HCT116 (cell line): ENCODE results near the gene CFD. TPM values are rescaled to one million over a fixed set of nuclear protein-coding genes. Genes with fewer than 3 reads are reported as not detected.

ENCODE experiments used
- ATAC-seq: fragments of 200-7000 bp; cut with Tn5 transposase; 2 replicates; pipeline ENCODE4 v1.9.1; 2020; ENCODE audit warnings: mild to moderate bottlenecking, moderate library complexity
- BruUV-seq: library from RNA; stranded (reverse); fragments of 400-500 nt; replicated peaks from 2 replicates; lab custom pipeline; 2021; lab: Mats Ljungman, UMichigan
- CTCF ChIA-PET: fragments of 300-600 bp; sonication (Branson Sonifier 250); formaldehyde crosslinking; loops from one replicate; lab custom pipeline; 2021; ENCODE audit warnings: antibody characterized with exemption; lab: Charles Lee
- POLR2A ChIA-PET: fragments of 300-600, 350-600 bp; sonication (Branson Sonifier 250); formaldehyde crosslinking; loops from one replicate; lab custom pipeline; 2021; ENCODE audit warnings: antibody characterized with exemption; lab: Charles Lee
- RAD21 ChIA-PET, 2 experiments: fragments of 300-600 bp; sonication (Branson Sonifier 250); formaldehyde crosslinking; loops; one replicate each; lab custom pipeline; 2023; ENCODE audit warnings: low total read pairs in 2 of 2; ENCODE audit not compliant: uncharacterized antibody in 2 of 2, unreplicated experiment in 2 of 2, low non-redundant PET in 1 of 2; lab: Charles Lee
- DNase-seq: peaks from one replicate; pipeline ENCODE4 v3.0.0-alpha.2; 2010; ENCODE audit warnings: low read depth, low spot score
- H2AFZ ChIP-seq: fragments of 200-600 bp; shearing (Covaris generic), sonication (generic); 2 replicates; pipeline ENCODE4 v1.6.1; 2017; ENCODE audit warnings: low read depth, mixed run types, mixed read lengths, antibody characterized with exemption, low read length; ENCODE audit not compliant: poor library complexity, severe bottlenecking
- H3K27ac ChIP-seq: 2 replicates; pipeline ENCODE4 v1.5.1; 2012; ENCODE audit warnings: low read depth, low read length
- H3K27me3 ChIP-seq: fragments of 200-600 bp; sonication (generic); 2 replicates; pipeline ENCODE4 v1.6.1; 2016; ENCODE audit warnings: mixed run types, low read length, mixed read lengths; ENCODE audit not compliant: insufficient read depth
- H3K36me3 ChIP-seq, 2 experiments: fragments of 200-500 bp in 1 of 2; fragments of 200-600 bp in 1 of 2; sonication (Bioruptor generic) in 1 of 2; sonication (generic) in 1 of 2; 2 replicates each; pipeline versions ENCODE4 v1.5.1 to v1.6.1; 2014 to 2016; ENCODE audit warnings: low read length in 2 of 2, inconsistent platforms in 1 of 2, mixed read lengths in 1 of 2, mixed run types in 1 of 2; ENCODE audit not compliant: insufficient read depth in 2 of 2, control insufficient read depth in 1 of 2
- H3K4me1 ChIP-seq, 2 experiments: fragments of 200-600 bp in 1 of 2; sonication (generic) in 1 of 2; 2 replicates each; pipeline versions ENCODE4 v1.5.1 to v1.6.1; 2012 to 2017; ENCODE audit warnings: low read length in 2 of 2, inconsistent platforms in 1 of 2, mild to moderate bottlenecking in 1 of 2, mixed read lengths in 1 of 2, mixed run types in 1 of 2, moderate library complexity in 1 of 2; ENCODE audit not compliant: insufficient read depth in 2 of 2, control insufficient read depth in 1 of 2
- H3K4me2 ChIP-seq: fragments of 200-600 bp; sonication (generic); 2 replicates; pipeline ENCODE4 v1.6.1; 2017; ENCODE audit warnings: mixed run types, low read length, mixed read lengths
- H3K4me3 ChIP-seq, 2 experiments: fragments of 200-600 bp in 1 of 2; sonication (generic) in 1 of 2; replicated peaks in 1 of 2; 2 replicates each; pipeline ENCODE4 v1.5.1; 2011 to 2016; ENCODE audit warnings: low read length in 2 of 2, control low read depth in 1 of 2, low read depth in 1 of 2, mild to moderate bottlenecking in 1 of 2, mixed read lengths in 1 of 2, mixed run types in 1 of 2
- H3K79me2 ChIP-seq: fragments of 200-600 bp; sonication (generic); 2 replicates; pipeline ENCODE4 v1.6.1; 2017; ENCODE audit warnings: mild to moderate bottlenecking, mixed run types, low read length, moderate library complexity, mixed read lengths; ENCODE audit not compliant: insufficient read depth
- H3K9ac ChIP-seq: fragments of 200-600 bp; sonication (generic); 2 replicates; pipeline ENCODE4 v1.6.1; 2016; ENCODE audit warnings: low read length, mixed read lengths
- H3K9me2 ChIP-seq: fragments of 200-600 bp; sonication (generic), shearing (Covaris generic); 2 replicates; pipeline ENCODE4 v1.6.1; 2017; ENCODE audit warnings: mixed run types, mild to moderate bottlenecking, moderate library complexity; ENCODE audit not compliant: insufficient read depth
- H3K9me3 ChIP-seq, 2 experiments: fragments of 200-500 bp in 1 of 2; fragments of 200-600 bp in 1 of 2; sonication (Bioruptor generic) in 1 of 2; sonication (generic) in 1 of 2; 2 replicates each; pipeline ENCODE4 v1.6.1; 2014 to 2017; ENCODE audit warnings: low read length in 2 of 2, mixed read lengths in 2 of 2, inconsistent platforms in 1 of 2, low read depth in 1 of 2, mild to moderate bottlenecking in 1 of 2, mixed run types in 1 of 2, moderate library complexity in 1 of 2; ENCODE audit not compliant: control insufficient read depth in 1 of 2, insufficient read depth in 1 of 2
- H4K20me1 ChIP-seq: fragments of 200-600 bp; sonication (generic), shearing (Covaris generic); 2 replicates; pipeline ENCODE4 v1.6.1; 2017; ENCODE audit warnings: mixed run types, mild to moderate bottlenecking, moderate library complexity; ENCODE audit not compliant: insufficient read depth
- EZH2 ChIP-seq: fragments of 200-600 bp; sonication (generic); IDR thresholded peaks from 2 replicates; pipeline ENCODE4 v1.6.1; 2017; ENCODE audit warnings: antibody characterized with exemption, mixed run types
- EZH2phosphoT487 ChIP-seq: fragments of 200-600 bp; IDR thresholded peaks from 2 replicates; pipeline ENCODE4 v1.6.1; 2018; ENCODE audit warnings: antibody characterized with exemption, borderline replicate concordance
- POLR2A ChIP-seq: IDR thresholded peaks from 2 replicates; pipeline ENCODE4 v1.7.0; 2011; ENCODE audit warnings: borderline replicate concordance; ENCODE audit not compliant: insufficient read depth, insufficient read length; ENCODE audit errors: extremely low read depth
- POLR2AphosphoS5 ChIP-seq: IDR thresholded peaks from 2 replicates; pipeline ENCODE4 v1.6.1; 2011; ENCODE audit warnings: mild to moderate bottlenecking, low read depth, low read length, moderate library complexity
- YY1 ChIP-seq: IDR thresholded peaks from 2 replicates; pipeline ENCODE4 v1.6.1; 2011; ENCODE audit warnings: low read length, low read depth, moderate library complexity, mild to moderate bottlenecking; ENCODE audit not compliant: insufficient replicate concordance; ENCODE audit errors: extremely low read depth
- ZFX ChIP-seq: fragments of 450-650 bp; IDR thresholded peaks from 2 replicates; pipeline ENCODE4 v1.6.1; 2017
- intact Hi-C: fragments of 100-400 bp; cut with micrococcal nuclease; formaldehyde crosslinking; loops from 2 replicates; pipeline ENCODE4 v1.10.0; 2022
- total RNA-seq: library from RNA; stranded (reverse); gene quantifications from one replicate; pipeline ENCODE4 v1.2.1, GENCODE V29; 2021; ENCODE audit not compliant: unreplicated experiment

Gene CFD
- total RNA-seq, 1 experiment from 2014 or later = 80.2 TPM

DNA sequence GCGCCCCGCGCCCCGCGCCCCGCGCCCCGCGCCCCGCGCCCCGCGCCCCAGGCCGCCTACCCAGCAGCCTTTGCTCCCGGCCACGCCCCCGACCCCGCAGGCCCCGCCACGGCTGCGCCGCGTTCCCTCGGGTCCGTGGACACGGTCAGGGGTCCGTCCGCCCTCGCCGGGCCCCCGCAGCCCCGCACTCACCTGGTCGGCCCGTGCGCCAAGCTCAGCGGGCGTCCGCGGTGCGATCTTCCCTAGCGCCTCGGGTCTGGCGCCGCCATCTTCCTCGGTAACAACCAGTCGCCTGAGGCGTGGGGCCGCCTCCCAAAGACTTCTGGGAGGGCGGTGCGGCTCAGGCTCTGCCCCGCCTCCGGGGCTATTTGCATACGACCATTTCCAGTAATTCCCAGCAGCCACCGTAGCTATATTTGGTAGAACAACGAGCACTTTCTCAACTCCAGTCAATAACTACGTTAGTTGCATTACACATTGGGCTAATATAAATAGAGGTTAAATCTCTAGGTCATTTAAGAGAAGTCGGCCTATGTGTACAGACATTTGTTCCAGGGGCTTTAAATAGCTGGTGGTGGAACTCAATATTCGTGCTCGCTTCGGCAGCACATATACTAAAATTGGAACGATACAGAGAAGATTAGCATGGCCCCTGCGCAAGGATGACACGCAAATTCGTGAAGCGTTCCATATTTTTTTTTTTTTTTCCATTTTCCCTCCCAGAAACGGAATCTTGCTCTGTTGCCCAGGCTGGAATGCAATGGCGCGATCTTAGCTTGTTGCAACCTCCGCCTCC is 33.6 kb downstream of the CFD start, which contains the start of the genes MED16 and RNU6-9:
MED16 (minus strand) TSS at position 294 of the 796 bp plus-strand sequence. CDS start 2,056 bp downstream, outside the sequence.
RNU6-9 (plus strand) TSS at position 591 of the 796 bp plus-strand sequence.
- Histone ChIP-seq H3K9me2 (no peaks in the 10 kb centered on the region), H3K9ac (peak within 1 kb of the TSS; percentile 87), H3K4me2 (peak within 1 kb of the TSS; percentile 80), H3K4me1 (peaks cover 0 to 13% of the 10 kb centered on the region in 2 experiments; a peak in 2 of 4 replicates), H3K4me3 (peak within 1 kb of the TSS; percentile 83 to 85), H4K20me1 (no peaks in the 10 kb centered on the region), H3K27me3 (no peaks in the 10 kb centered on the region), H3K36me3 (peaks cover 6 to 19% of the 10 kb centered on the region in 2 experiments; a peak in 2 of 4 replicates), H3K79me2 (peaks cover 12% of the 10 kb centered on the region; the same call in 1 of the 2 replicates), H2AFZ (peak within 1 kb of the TSS; percentile 67), H3K9me3 (no peaks in the 10 kb centered on the region), H3K27ac (peak within 1 kb of the TSS; percentile 82)
- peak; percentile 90 for TF ChIP-seq YY1
- TF ChIP-seq POLR2AphosphoS5 = peak; percentile 77
- TF ChIP-seq POLR2A = peak; percentile 41
- no peak for TF ChIP-seq EZH2
- peak; percentile 65; the same call in 1 of the 2 replicates for TF ChIP-seq ZFX
- CTCF ChIA-PET = no interaction called here
- ATAC-seq = peak; percentile 89
- TSS peak; percentile 100 for BruUV-seq
- RAD21 ChIA-PET = interaction anchor here in 1 of 2 experiments (0.6 kb wide), 2 partner anchors 10 to 122 kb away, joined by 3 to 4 read pairs; no protein-coding TSS in a partner anchor
- DNase-seq = peak; percentile 86
- POLR2A ChIA-PET = interaction anchor here (0.5 to 0.9 kb wide), 3 partner anchors 15 to 376 kb away, joined by 3 to 5 read pairs (median 4); partner anchors contain the start of gene CIRBP
- intact Hi-C loops = no loop called here

DNA sequence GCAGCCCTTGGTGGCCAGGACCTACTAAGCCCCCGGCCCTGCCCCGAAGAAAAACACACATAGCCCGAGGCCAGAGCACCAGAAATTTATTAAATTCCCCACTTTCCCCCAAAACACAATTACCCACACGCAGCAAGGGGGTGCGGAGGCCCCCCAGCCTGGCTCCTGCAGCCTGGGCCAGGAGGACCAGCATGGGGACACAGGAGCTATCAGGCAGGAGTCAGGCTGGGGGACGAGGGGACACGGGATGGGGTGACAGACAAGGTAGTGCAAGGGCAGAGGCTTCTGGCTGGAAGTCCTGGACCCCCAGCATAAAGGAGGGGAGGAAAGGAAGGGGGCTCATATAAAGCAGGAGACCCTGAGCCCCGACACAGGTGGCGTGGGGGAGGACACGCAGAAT is 37.0 kb downstream of the CFD start:
- Histone ChIP-seq H3K4me3 (no peak overlapping the region), H3K4me1 (peaks cover 6 to 28% of the 10 kb centered on the region in 2 experiments; a peak in 3 of 4 replicates), H3K27me3 (no peaks in the 10 kb centered on the region), H3K4me2 (no peak overlapping the region), H3K27ac (no peak overlapping the region), H2AFZ (no peak overlapping the region), H3K9ac (no peak overlapping the region), H3K79me2 (peaks cover 7% of the 10 kb centered on the region; the same call in 1 of the 2 replicates), H3K9me3 (no peaks in the 10 kb centered on the region), H3K36me3 (peaks cover 6 to 7% of the 10 kb centered on the region in 2 experiments; a peak in 3 of 4 replicates), H4K20me1 (no peaks in the 10 kb centered on the region), H3K9me2 (no peaks in the 10 kb centered on the region)
- DNase-seq (no peak), ATAC-seq (no peak)
- POLR2A ChIA-PET = no interaction called here
- RAD21 ChIA-PET = no interaction called here
- no TSS peak for BruUV-seq
- intact Hi-C loops = no loop called here
- CTCF ChIA-PET = no interaction called here
- no peak for TF ChIP-seq EZH2phosphoT487
- TF ChIP-seq, all 23 proteins: peak for 0
